A673 (cell line): ENCODE data around the gene PRKG1. TPM values are rescaled to one million over a fixed set of nuclear protein-coding genes. Genes with fewer than 3 reads are reported as not detected.

Experiments used
- BruUV-seq: library from RNA; stranded (reverse); fragments of 400-500 nt; replicated peaks from 2 replicates; lab custom pipeline; 2021; lab: Mats Ljungman, UMichigan
- CTCF ChIA-PET: fragments of 300-600 bp; sonication (Branson Sonifier 250); formaldehyde crosslinking; loops from one replicate; lab custom pipeline; 2022; ENCODE audit warnings: antibody characterized with exemption; lab: Charles Lee
- POLR2A ChIA-PET: fragments of 300-600 bp; sonication (Branson Sonifier 250); formaldehyde crosslinking; loops from one replicate; lab custom pipeline; 2022; ENCODE audit warnings: antibody characterized with exemption; ENCODE audit not compliant: low non-redundant PET; lab: Charles Lee
- DNase-seq: peaks from one replicate; pipeline ENCODE4 v3.0.0-alpha.2; 2015; ENCODE audit warnings: low spot score
- H3K27ac ChIP-seq: fragments of 200-600 bp; sonication (generic); 2 replicates; pipeline ENCODE4 v1.5.1; 2016; ENCODE audit warnings: mixed run types, low read depth, mild to moderate bottlenecking, mixed read lengths, antibody characterized with exemption, low read length; ENCODE audit not compliant: poor library complexity, severe bottlenecking
- H3K27me3 ChIP-seq: fragments of 200-600 bp; sonication (generic); replicated peaks from 2 replicates; pipeline ENCODE4 v1.6.1; 2017; ENCODE audit warnings: mixed run types, low read depth, mild to moderate bottlenecking, mixed read lengths, antibody characterized with exemption, low read length; ENCODE audit not compliant: insufficient read depth, poor library complexity
- H3K36me3 ChIP-seq: fragments of 200-600 bp; sonication (generic); 2 replicates; pipeline ENCODE4 v1.6.1; 2016; ENCODE audit warnings: mixed run types, mild to moderate bottlenecking, mixed read lengths, antibody characterized with exemption, low read length; ENCODE audit not compliant: insufficient read depth, poor library complexity, severe bottlenecking
- H3K4me1 ChIP-seq: fragments of 200-600 bp; sonication (generic); 2 replicates; pipeline ENCODE4 v1.6.1; 2017; ENCODE audit warnings: mixed run types, mild to moderate bottlenecking, mixed read lengths, antibody characterized with exemption, low read length; ENCODE audit not compliant: insufficient read depth, poor library complexity, severe bottlenecking
- H3K4me3 ChIP-seq: fragments of 200-600 bp; sonication (generic); 2 replicates; pipeline ENCODE4 v1.5.1; 2016; ENCODE audit warnings: low read depth, mixed run types, mild to moderate bottlenecking, mixed read lengths, low read length; ENCODE audit not compliant: poor library complexity, severe bottlenecking
- H3K9me3 ChIP-seq: fragments of 200-600 bp; sonication (generic); 2 replicates; pipeline ENCODE4 v1.6.1; 2016; ENCODE audit warnings: mixed run types, low read depth, mild to moderate bottlenecking, mixed read lengths, antibody characterized with exemption, low read length; ENCODE audit not compliant: poor library complexity, severe bottlenecking
- CTCF ChIP-seq: fragments of 300-800, 200-600 bp; sonication (generic); conservative IDR thresholded peaks from 2 replicates; pipeline ENCODE4 v1.5.1; 2017; ENCODE audit warnings: low read depth, mild to moderate bottlenecking, antibody characterized with exemption, low read length, moderate library complexity, mixed read lengths
- EZH2 ChIP-seq: fragments of 200-600 bp; sonication (generic); IDR thresholded peaks from 2 replicates; pipeline ENCODE4 v1.6.1; 2017; ENCODE audit warnings: borderline replicate concordance, low read depth, mild to moderate bottlenecking, mixed read lengths, antibody characterized with exemption, low read length; ENCODE audit not compliant: poor library complexity, severe bottlenecking
- intact Hi-C: fragments of 100-400 bp; cut with micrococcal nuclease; formaldehyde crosslinking; loops from one replicate; pipeline ENCODE4 v1.10.0; 2022; ENCODE audit not compliant: unreplicated experiment
- total RNA-seq: library from RNA; stranded (reverse); gene quantifications from 2 replicates; pipeline ENCODE4 v1.2.3, GENCODE V29; 2021

PRKG1 gene
- total RNA-seq, 1 experiment from 2014 or later = 0.58 TPM

DNA sequence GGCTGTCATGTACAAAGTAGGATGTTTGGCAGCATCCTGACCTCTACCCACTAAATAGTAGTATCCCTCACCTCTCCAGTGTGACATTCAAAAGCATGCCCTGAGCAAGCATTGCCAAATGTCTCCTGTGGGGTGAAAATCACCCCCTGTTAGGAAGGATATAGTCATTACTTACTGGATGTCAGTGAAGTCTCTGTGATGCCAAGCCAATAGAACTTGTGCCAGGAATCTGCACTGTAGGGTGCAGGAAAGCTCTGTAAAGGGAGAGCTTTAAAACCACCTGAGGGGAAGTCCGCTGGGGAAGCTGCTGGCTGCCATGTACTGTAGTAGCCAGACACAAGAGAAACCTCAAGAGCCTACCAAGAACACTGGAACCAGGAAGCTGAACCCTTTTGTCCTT is 1069.1 kb downstream of the PRKG1 start:
- H3K9me3 ChIP-seq = no peaks in the 10 kb centered on the region
- TF ChIP-seq CTCF (no peak), EZH2 (no peak)
- no peak overlapping the region for H3K4me3 ChIP-seq
- intact Hi-C loops = no loop called here
- ChIA-PET POLR2A (no interaction called here), CTCF (no interaction called here)
- DNase-seq = no peak
- no peak overlapping the region for H3K27ac ChIP-seq
- no TSS peak for BruUV-seq
- H3K4me1 ChIP-seq = no peaks in the 10 kb centered on the region
- no peaks in the 10 kb centered on the region for H3K27me3 ChIP-seq
- no peaks in the 10 kb centered on the region for H3K36me3 ChIP-seq

DNA sequence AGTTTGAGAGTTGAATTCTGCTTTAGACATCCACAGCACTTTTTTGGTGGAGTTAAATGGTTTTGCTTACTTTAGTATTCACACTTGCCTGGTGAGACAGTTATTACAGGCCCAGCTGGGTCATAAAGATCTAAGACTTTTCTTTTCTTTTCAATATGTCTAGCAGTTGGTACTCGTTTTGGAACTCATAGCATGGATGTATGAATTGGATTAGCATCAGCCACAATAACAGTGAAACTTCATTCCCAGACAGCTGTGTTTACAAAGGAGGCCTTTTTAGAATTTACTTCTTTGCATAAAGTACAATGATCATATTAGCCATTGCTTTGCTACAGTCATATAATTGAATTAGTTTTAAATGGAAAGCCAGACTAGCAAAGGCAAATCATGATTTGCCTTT is 1071.3 kb downstream of the PRKG1 start:
- Histone ChIP-seq H3K27ac (no peak overlapping the region), H3K36me3 (no peaks in the 10 kb centered on the region), H3K4me3 (no peak overlapping the region), H3K27me3 (no peaks in the 10 kb centered on the region), H3K9me3 (no peaks in the 10 kb centered on the region), H3K4me1 (no peaks in the 10 kb centered on the region)
- intact Hi-C loops = no loop called here
- no TSS peak for BruUV-seq
- no peak for DNase-seq
- TF ChIP-seq EZH2 (no peak), CTCF (no peak)
- CTCF ChIA-PET = no interaction called here
- POLR2A ChIA-PET = no interaction called here

GRCh38 chr10:52146766-52147165 is 1072.5 kb downstream of the PRKG1 start:
- no TSS peak for BruUV-seq

More at GRCh38 chr10:52146766-52147165, 1072.5 kb downstream of the PRKG1 start:
- Histone ChIP-seq H3K27ac (no peak overlapping the region), H3K27me3 (no peaks in the 10 kb centered on the region), H3K4me3 (no peak overlapping the region), H3K9me3 (no peaks in the 10 kb centered on the region), H3K4me1 (no peaks in the 10 kb centered on the region), H3K36me3 (no peaks in the 10 kb centered on the region)
- no peak for DNase-seq
- POLR2A ChIA-PET = no interaction called here
- intact Hi-C loops = no loop called here
- CTCF ChIA-PET = no interaction called here
- TF ChIP-seq EZH2 (no peak), CTCF (no peak)
